H1 (cell line): ENCODE data around the gene NTN5. TPM values are rescaled to one million over a fixed set of nuclear protein-coding genes. Genes with fewer than 3 reads are reported as not detected.

Experiments
- ATF3 ChIP-seq: IDR thresholded peaks from 2 replicates; pipeline ENCODE4 v1.6.1; 2011; ENCODE audit warnings: low read depth, mild to moderate bottlenecking, low read length; ENCODE audit not compliant: insufficient read depth
- BCL11A ChIP-seq, 2 experiments: IDR thresholded peaks; one replicate each; pipeline ENCODE4 v1.6.1; 2011; ENCODE audit warnings: low read depth in 2 of 2, low read length in 2 of 2, mild to moderate bottlenecking in 2 of 2
- CBX5 ChIP-seq: fragments of 300-800, 300-1000 bp; sonication (generic); IDR thresholded peaks from 2 replicates; pipeline ENCODE4 v1.7.1; 2016; ENCODE audit warnings: antibody characterized with exemption, low read length, low read depth
- CTCF ChIP-seq, 3 experiments: IDR thresholded peaks; 1 replicate in 2 of 3; 2 replicates in 1 of 3; pipeline versions ENCODE4 v1.5.1 to v1.6.1; 2011; ENCODE audit warnings: low read length in 3 of 3, mild to moderate bottlenecking in 3 of 3, inconsistent platforms in 2 of 3, low read depth in 1 of 3, moderate library complexity in 1 of 3; ENCODE audit not compliant: insufficient read depth in 1 of 3; ENCODE audit errors: control extremely low read depth in 1 of 3
- EP300 ChIP-seq, 2 experiments: IDR thresholded peaks; 1 replicate in 1 of 2; 2 replicates in 1 of 2; pipeline ENCODE4 v1.6.1; 2011 to 2012; ENCODE audit warnings: low read depth in 2 of 2, low read length in 2 of 2, mild to moderate bottlenecking in 2 of 2, borderline replicate concordance in 1 of 2, inconsistent platforms in 1 of 2, moderate library complexity in 1 of 2
- EZH2 ChIP-seq: fragments of 200-600 bp; sonication (generic); IDR thresholded peaks from 2 replicates; pipeline ENCODE4 v1.7.1; 2012; ENCODE audit warnings: low read depth, mild to moderate bottlenecking, moderate library complexity, low read length, inconsistent platforms; ENCODE audit not compliant: severe bottlenecking
- HDAC6 ChIP-seq: IDR thresholded peaks from one replicate; pipeline ENCODE4 v1.7.1; 2012; ENCODE audit warnings: low read depth, mild to moderate bottlenecking, inconsistent platforms, low read length, moderate library complexity
- JUND ChIP-seq: IDR thresholded peaks from 2 replicates; pipeline ENCODE4 v1.6.1; 2011; ENCODE audit warnings: mild to moderate bottlenecking, improper control_type of control experiment, low read length
- NANOG ChIP-seq: IDR thresholded peaks from 2 replicates; pipeline ENCODE4 v1.6.1; 2011; ENCODE audit warnings: low read length, low read depth, mild to moderate bottlenecking, inconsistent platforms; ENCODE audit not compliant: insufficient read depth, poor library complexity, severe bottlenecking
- NRF1 ChIP-seq: IDR thresholded peaks from 2 replicates; pipeline ENCODE4 v1.6.1; 2011; ENCODE audit warnings: mild to moderate bottlenecking, low read depth, low read length, improper control_type of control experiment
- RBBP5 ChIP-seq: IDR thresholded peaks from 2 replicates; pipeline ENCODE4 v1.7.1; 2012; ENCODE audit warnings: low read depth, mild to moderate bottlenecking, inconsistent platforms, low read length, moderate library complexity, borderline replicate concordance
- TEAD4 ChIP-seq: IDR thresholded peaks from 2 replicates; pipeline ENCODE4 v1.6.1; 2012; ENCODE audit warnings: low read depth, low read length, inconsistent platforms, mixed read lengths
- YY1 ChIP-seq: IDR thresholded peaks from 2 replicates; pipeline ENCODE4 v1.6.1; 2011; ENCODE audit warnings: low read depth, mild to moderate bottlenecking, low read length
- ZNF274 ChIP-seq: IDR thresholded peaks from 2 replicates; pipeline ENCODE4 v1.7.0; 2012; ENCODE audit warnings: low read length, borderline replicate concordance; ENCODE audit errors: extremely low read depth
- polyA plus RNA-seq, 7 experiments: library from polyadenylated mRNA; depleted of rRNA in 3 of 7; stranded (reverse) in 5 of 7; unstranded in 2 of 7; fragments of >200 nt in 5 of 7; fragments of 200-250 nt in 2 of 7; gene quantifications; 1 replicate in 5 of 7; 2 replicates in 1 of 7; 4 replicates in 1 of 7; pipeline versions ENCODE4 v1.2.1 to v1.2.3, GENCODE V29; 2011 to 2013; ENCODE audit warnings: missing spikeins in 2 of 7, mixed read lengths in 2 of 7
- total RNA-seq: library from RNA; stranded (reverse); fragmentation: NEBNext Ultra II Directional; extraction: Animal tissue kit (Norgen Biotek cat#: 25700); gene quantifications from 2 replicates; pipeline ENCODE4 v1.2.1, GENCODE V29; 2021

NTN5 gene
- total and polyA plus RNA-seq, 2 of the 8 experiments (the other 6 are each of a cell fraction or from before 2014, with no cell fraction given): 0.47 to 0.85 TPM

- TF ChIP-seq TEAD4: no peak
- peak in 1 of 2 experiments; percentile 74; a peak in 1 of 3 replicates for TF ChIP-seq EP300 (IDR thresholded peaks at IDR 0.05; ENCODE audit: borderline replicate concordance in 1 of 2, low read depth in 2 of 2, low read length in 2 of 2)
- no peak for TF ChIP-seq NANOG
- TF ChIP-seq YY1: peak; percentile 100
- TF ChIP-seq CTCF (IDR thresholded peaks at IDR 0.05; ENCODE audit: control extremely low read depth in 1 of 3, insufficient read depth in 1 of 3, low read depth in 1 of 3, low read length in 3 of 3): no peak
- TF ChIP-seq JUND: no peak
- TF ChIP-seq NRF1: no peak
- no peak for TF ChIP-seq EZH2
- TF ChIP-seq HDAC6: no peak
- TF ChIP-seq RBBP5: no peak
- no peak for TF ChIP-seq ZNF274
- no peak for TF ChIP-seq ATF3
- TF ChIP-seq BCL11A (IDR thresholded peaks at IDR 0.05; ENCODE audit: low read depth in 2 of 2, low read length in 2 of 2): no peak
- no peak for TF ChIP-seq CBX5
Observed at GRCh38 chr19:48624067-48624594, 48.7 kb downstream of the NTN5 start (continued).
